GM21515 (cell line): ENCODE results near the gene PRDM5.
"Not testable (repeated sequence)": the region's sequence is repeated elsewhere in the genome, so short reads cannot be mapped to it uniquely, and the experiment has no call there.

Experiments used
- ATAC-seq: cut with Tn5 transposase; IDR thresholded peaks from one replicate; pipeline ENCODE4 v1.9.1; 2021; ENCODE audit not compliant: unreplicated experiment

Gene PRDM5

GRCh38 chr4:120664851-120665250 is 257.7 kb downstream of the PRDM5 start:
- no peak for ATAC-seq

GRCh38 chr4:120659616-120660170 is 262.8 kb downstream of the PRDM5 start:
- no peak for ATAC-seq

- ATAC-seq, result no peak
Observed at GRCh38 chr4:120658772-120659171, 263.8 kb downstream of the PRDM5 start.

GRCh38 chr4:120653804-120654573 is 268.5 kb downstream of the PRDM5 start:
- ATAC-seq, result no peak

GRCh38 chr4:120648336-120648735 is 274.2 kb downstream of the PRDM5 start:
- ATAC-seq, result not testable (repeated sequence)
